Pancreas (tissue), 10 donors: ENCODE data around the gene CILP2. TPM values are rescaled to one million over a fixed set of nuclear protein-coding genes. Genes with fewer than 3 reads are reported as not detected.

Experiments used
- ATAC-seq, 4 donors: fragments of 200-7000 bp; cut with Tn5 transposase; one replicate each; pipeline versions ENCODE4 v1.8.0 to v1.9.1; 2020; ENCODE audit warnings: mild to moderate bottlenecking in 4 of 4, moderate library complexity in 4 of 4
- DNase-seq, 6 donors: peaks; one replicate each; pipeline ENCODE4 v3.0.0-alpha.2; 2020
- FAIRE-seq: peaks from 2 replicates; lab custom pipeline; 2012; peaks lifted over from hg19 to GRCh38; lab: Jason Lieb, UNC
- H3K27ac ChIP-seq, 4 donors: fragments of 200-600 bp; sonication (generic); 1 replicate in 3 of 4; 2 replicates in 1 of 4; pipeline versions ENCODE4 v1.5.0 to v1.8.0; 2020
- H3K27me3 ChIP-seq, 4 donors: fragments of 200-600 bp; one replicate each; pipeline ENCODE4 v1.8.0; 2021
- H3K36me3 ChIP-seq, 3 donors: fragments of 200-600 bp; sonication (generic) in 1 of 3; one replicate each; pipeline versions ENCODE4 v1.5.0 to v1.8.0; 2020 to 2021
- H3K4me1 ChIP-seq, 3 donors: fragments of 200-600 bp; one replicate each; pipeline ENCODE4 v1.8.0; 2021
- H3K4me3 ChIP-seq, 4 donors: fragments of 200-600 bp; sonication (generic) in 2 of 4; one replicate each; pipeline versions ENCODE4 v1.5.0 to v1.8.0; 2020 to 2021
- H3K9me3 ChIP-seq, 4 donors: fragments of 200-600 bp; one replicate each; pipeline ENCODE4 v1.8.0; 2021
- CTCF ChIP-seq, 4 donors: fragments of 200-600 bp; sonication (generic) in 3 of 4; IDR thresholded peaks; one replicate each; pipeline versions ENCODE4 v1.5.0 to v1.8.0; 2021; ENCODE audit warnings: antibody characterized with exemption in 4 of 4
- WGBS, 2 donors: extraction: QIAGEN DNeasy Blood & Tissue Kit; methylation state at CpG; one replicate each; pipeline ENCODE4 v1.1.7; 2013; 5-methylcytosine and 5-hydroxymethylcytosine counted together
- intact Hi-C, 3 donors: fragments of 100-400 bp; cut with DNase I; formaldehyde crosslinking; loops; one replicate each; pipeline versions ENCODE4 v1.11.1 to v1.14.2; 2022
- polyA plus RNA-seq, 2 donors: library from polyadenylated mRNA; stranded (reverse); fragments of 200-250 nt; gene quantifications; one replicate each; pipeline ENCODE4 v1.2.3, GENCODE V29; 2013
- total RNA-seq, 6 donors: library from RNA; stranded (reverse); fragmentation: NEBNext Ultra II Directional in 4 of 6; extraction: Animal tissue kit (Norgen Biotek cat#: 25700) in 4 of 6; gene quantifications; one replicate each; pipeline versions ENCODE4 v1.2.1 to v1.2.4, GENCODE V29; 2021 to 2023
- donor health status: healthy with polysubstance abuse.
- donor health status: DM: no; HTN: no; CAD: no; lungs with moderate emphysema.
- donor health status: DM: no; HTN: no; CAD: no.
- donor health status: control.
- donor health status: control.
- donor health status: Bipolar disorder and iron deficiency.
- donor health status: DM: yes; HTN: yes; CAD: no.
- donor health status: DM: no; HTN: no; CAD: no.
- donor health status: DM: no; HTN: no; CAD: no.
- donor health status: DM: yes; HTN: yes; CAD: no.

The CILP2 gene
- total and polyA plus RNA-seq, 8 donors = 0.12 to 1.4 TPM; not detected in 6

DNA sequence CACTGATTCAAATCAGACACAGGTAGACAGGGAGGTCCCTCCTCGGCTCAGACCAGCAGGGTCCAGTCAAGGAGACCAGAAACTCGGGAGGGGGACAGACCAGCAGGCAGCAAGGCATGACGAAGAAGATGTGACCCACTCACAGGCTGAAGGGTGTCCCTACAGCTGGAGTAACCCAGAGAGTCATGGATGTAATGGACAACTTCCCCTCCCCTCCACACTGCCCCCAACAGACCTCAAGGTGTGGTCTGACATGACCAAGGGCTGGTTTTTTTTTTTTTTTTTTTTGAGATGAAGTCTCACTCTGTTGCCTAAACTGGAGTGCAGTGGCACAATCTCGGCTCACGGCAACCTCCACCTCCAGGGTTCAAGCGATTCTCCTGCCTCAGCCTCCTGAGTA is 46.3 kb downstream of the CILP2 start:
- H3K27me3 ChIP-seq = no peaks in the 10 kb centered on the region
- no peaks in the 10 kb centered on the region for H3K36me3 ChIP-seq
- H3K9me3 ChIP-seq = no peaks in the 10 kb centered on the region
- FAIRE-seq = no peak
- ATAC-seq = no peak
- no peak overlapping the region for H3K4me3 ChIP-seq
- no peak overlapping the region for H3K27ac ChIP-seq
- H3K4me1 ChIP-seq = no peaks in the 10 kb centered on the region
- intact Hi-C loops = no loop called here
- WGBS, 2 donors = 74 to 77% methylated on average over 6 of the region's 6 CpGs
- DNase-seq = no peak
- no peak for TF ChIP-seq CTCF (IDR thresholded peaks at IDR 0.05)

GRCh38 chr19:19587771-19588170 is 49.7 kb downstream of the CILP2 start:
- FAIRE-seq (no peak), ATAC-seq (no peak), DNase-seq (no peak)
- no peaks in the 10 kb centered on the region for H3K36me3 ChIP-seq
- H3K27ac ChIP-seq = no peak overlapping the region
- 77 to 87% methylated on average over 5 of the region's 5 CpGs for WGBS, 2 donors
- intact Hi-C loops = no loop called here
- H3K9me3 ChIP-seq = no peaks in the 10 kb centered on the region
- no peaks in the 10 kb centered on the region for H3K4me1 ChIP-seq
- H3K27me3 ChIP-seq = no peaks in the 10 kb centered on the region
- no peak overlapping the region for H3K4me3 ChIP-seq
- no peak for TF ChIP-seq CTCF (IDR thresholded peaks at IDR 0.05)

- no peak for DNase-seq
- H3K27ac ChIP-seq = no peak overlapping the region
- no peaks in the 10 kb centered on the region for H3K36me3 ChIP-seq
- no peaks in the 10 kb centered on the region for H3K4me1 ChIP-seq
- WGBS, 2 donors = 60 to 70% methylated on average over 2 of the region's 2 CpGs
- H3K27me3 ChIP-seq = no peaks in the 10 kb centered on the region
- H3K9me3 ChIP-seq = no peaks in the 10 kb centered on the region
- no peak for ATAC-seq
- H3K4me3 ChIP-seq = no peak overlapping the region
- intact Hi-C loops = no loop called here
- no peak for FAIRE-seq
- no peak for TF ChIP-seq CTCF (IDR thresholded peaks at IDR 0.05)
Observed at GRCh38 chr19:19588546-19588945, 50.5 kb downstream of the CILP2 start.

DNA sequence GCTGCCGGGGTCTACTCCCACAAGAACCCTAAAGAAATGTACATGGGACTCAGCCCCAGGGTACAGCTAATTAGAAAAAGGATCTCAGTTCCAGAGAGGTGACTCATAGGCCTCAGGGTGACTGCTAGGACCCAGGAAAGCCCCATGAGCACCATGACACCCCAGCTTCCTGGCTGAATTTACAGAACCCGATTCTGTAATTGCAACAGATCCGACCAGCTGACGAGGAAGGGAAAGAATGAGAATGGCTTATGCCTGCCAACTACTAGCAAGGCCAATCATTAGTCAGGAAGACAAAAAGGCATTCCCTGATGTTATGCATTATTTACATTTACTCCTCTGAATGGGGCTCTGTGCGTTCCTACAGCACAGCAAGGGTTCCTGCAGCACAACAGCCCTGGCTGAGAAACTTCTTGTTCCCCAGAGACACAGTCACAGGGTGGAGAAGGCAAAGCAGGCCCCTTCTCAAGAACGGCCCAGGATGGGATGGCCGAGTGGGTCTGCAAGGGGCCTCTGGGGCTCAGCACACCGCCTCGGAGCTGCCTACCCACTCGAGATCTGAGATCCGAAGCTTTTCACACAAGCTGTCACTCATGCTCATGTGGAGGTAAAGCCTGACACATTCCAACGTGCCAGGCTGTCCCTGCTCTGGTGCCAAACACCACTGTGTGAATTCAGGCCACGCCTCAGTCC is 53.2 kb downstream of the CILP2 start:
- WGBS, 2 donors = 45 to 50% methylated on average over 13 of the region's 13 CpGs
- peak in 3 of 4 donors; percentile 77 to 87 (median 84) for ATAC-seq
- Histone ChIP-seq H3K9me3 (no peaks in the 10 kb centered on the region), H3K36me3 (no peaks in the 10 kb centered on the region), H3K4me3 (no peak overlapping the region), H3K27me3 (no peaks in the 10 kb centered on the region), H3K4me1 (no peaks in the 10 kb centered on the region), H3K27ac (peak overlapping the region in 3 of 4 donors; percentile 17 to 64 (median 61))
- TF ChIP-seq CTCF (IDR thresholded peaks at IDR 0.05) = no peak
- intact Hi-C loops = no loop called here
- FAIRE-seq = no peak
- peak in 3 of 6 donors; percentile 8 to 37 (median 17) for DNase-seq

- WGBS, 2 donors = 81 to 91% methylated on average over 10 of the region's 10 CpGs
- Histone ChIP-seq H3K27me3 (no peaks in the 10 kb centered on the region), H3K27ac (no peak overlapping the region), H3K36me3 (no peaks in the 10 kb centered on the region), H3K4me3 (no peak overlapping the region), H3K4me1 (no peaks in the 10 kb centered on the region), H3K9me3 (no peaks in the 10 kb centered on the region)
- intact Hi-C loops = no loop called here
- no peak for ATAC-seq
- no peak for TF ChIP-seq CTCF (IDR thresholded peaks at IDR 0.05)
- no peak for FAIRE-seq
- no peak for DNase-seq
Observed at GRCh38 chr19:19592690-19593089, 54.6 kb downstream of the CILP2 start.
